Measurements from ENCODE around the gene TXNRD3.
A peak's percentile ranks its signal among the peaks of the same experiment; 100 is the strongest.
"Not testable (repeated sequence)": the region's sequence is repeated elsewhere in the genome, so short reads cannot be mapped to it uniquely, and the experiment has no call there.

The TXNRD3 gene

GRCh38 chr3:126634803-126635202 is 20.1 kb downstream of the TXNRD3 start:
- Mint-ChIP-seq H3K4me3 (no peak overlapping the region), H3K9me3 (ENCODE audit: low read depth) (no peaks in the 10 kb centered on the region), H3K4me1 (ENCODE audit: low read depth) (no peaks in the 10 kb centered on the region), H3K36me3 (peaks cover 7% of the 10 kb centered on the region), H3K27me3 (no peaks in the 10 kb centered on the region), H3K27ac (no peak overlapping the region)

- Mint-ChIP-seq H3K27ac (no peak overlapping the region), H3K4me1 (ENCODE audit: low read depth) (no peaks in the 10 kb centered on the region), H3K4me3 (no peak overlapping the region), H3K27me3 (no peaks in the 10 kb centered on the region), H3K36me3 (peaks cover 8% of the 10 kb centered on the region), H3K9me3 (ENCODE audit: low read depth) (no peaks in the 10 kb centered on the region)
Observed at GRCh38 chr3:126630020-126630419, 24.9 kb downstream of the TXNRD3 start.

GRCh38 chr3:126625735-126626134 is 29.2 kb downstream of the TXNRD3 start:
- not testable (repeated sequence) for H3K9me3 Mint-ChIP-seq (ENCODE audit: low read depth); H3K27ac Mint-ChIP-seq; H3K36me3 Mint-ChIP-seq; H3K27me3 Mint-ChIP-seq; H3K4me1 Mint-ChIP-seq (ENCODE audit: low read depth); H3K4me3 Mint-ChIP-seq

GRCh38 chr3:126622694-126623093 is 32.2 kb downstream of the TXNRD3 start:
- H3K4me1 Mint-ChIP-seq (ENCODE audit: low read depth) = no peaks in the 10 kb centered on the region
- no peak overlapping the region for H3K4me3 Mint-ChIP-seq
- no peaks in the 10 kb centered on the region for H3K9me3 Mint-ChIP-seq (ENCODE audit: low read depth)
- peaks cover 17% of the 10 kb centered on the region for H3K36me3 Mint-ChIP-seq
- H3K27me3 Mint-ChIP-seq = no peaks in the 10 kb centered on the region
- H3K27ac Mint-ChIP-seq = no peak overlapping the region

GRCh38 chr3:126621627-126622345 is 33.1 kb downstream of the TXNRD3 start:
- Mint-ChIP-seq H3K27me3 (no peaks in the 10 kb centered on the region), H3K36me3 (peaks cover 18% of the 10 kb centered on the region), H3K27ac (no peak overlapping the region), H3K4me1 (ENCODE audit: low read depth) (no peaks in the 10 kb centered on the region), H3K4me3 (no peak overlapping the region), H3K9me3 (ENCODE audit: low read depth) (no peaks in the 10 kb centered on the region)

GRCh38 chr3:126621171-126621570 is 33.8 kb downstream of the TXNRD3 start:
- Mint-ChIP-seq H3K4me1 (ENCODE audit: low read depth) (no peaks in the 10 kb centered on the region), H3K27ac (no peak overlapping the region), H3K4me3 (no peak overlapping the region), H3K9me3 (ENCODE audit: low read depth) (no peaks in the 10 kb centered on the region), H3K36me3 (peaks cover 19% of the 10 kb centered on the region), H3K27me3 (no peaks in the 10 kb centered on the region)

GRCh38 chr3:126620738-126621137 is 34.2 kb downstream of the TXNRD3 start:
- Mint-ChIP-seq H3K27me3 (no peaks in the 10 kb centered on the region), H3K27ac (no peak overlapping the region), H3K4me1 (ENCODE audit: low read depth) (no peaks in the 10 kb centered on the region), H3K9me3 (ENCODE audit: low read depth) (no peaks in the 10 kb centered on the region), H3K36me3 (peaks cover 19% of the 10 kb centered on the region), H3K4me3 (no peak overlapping the region)

- Mint-ChIP-seq H3K9me3 (ENCODE audit: low read depth) (no peaks in the 10 kb centered on the region), H3K4me3 (no peak overlapping the region), H3K27me3 (no peaks in the 10 kb centered on the region), H3K36me3 (peaks cover 16% of the 10 kb centered on the region), H3K27ac (peak overlapping the region; percentile 16), H3K4me1 (ENCODE audit: low read depth) (peaks cover under 1% of the 10 kb centered on the region)
Observed at GRCh38 chr3:126618760-126619159, 36.2 kb downstream of the TXNRD3 start.

- H3K4me1 Mint-ChIP-seq (ENCODE audit: low read depth) = peaks cover 8% of the 10 kb centered on the region
- H3K36me3 Mint-ChIP-seq = peaks cover 16% of the 10 kb centered on the region
- H3K4me3 Mint-ChIP-seq = no peak overlapping the region
- no peaks in the 10 kb centered on the region for H3K9me3 Mint-ChIP-seq (ENCODE audit: low read depth)
- no peak overlapping the region for H3K27ac Mint-ChIP-seq
- H3K27me3 Mint-ChIP-seq = no peaks in the 10 kb centered on the region
Observed at GRCh38 chr3:126618021-126618420, 36.9 kb downstream of the TXNRD3 start.

GRCh38 chr3:126617571-126617970 is 37.4 kb downstream of the TXNRD3 start:
- H3K4me3 Mint-ChIP-seq = no peak overlapping the region
- H3K27me3 Mint-ChIP-seq = no peaks in the 10 kb centered on the region
- H3K9me3 Mint-ChIP-seq (ENCODE audit: low read depth) = no peaks in the 10 kb centered on the region
- H3K36me3 Mint-ChIP-seq = peaks cover 16% of the 10 kb centered on the region
- H3K4me1 Mint-ChIP-seq (ENCODE audit: low read depth) = peaks cover 12% of the 10 kb centered on the region
- no peak overlapping the region for H3K27ac Mint-ChIP-seq

GRCh38 chr3:126616931-126617330 is 38.0 kb downstream of the TXNRD3 start:
- Mint-ChIP-seq H3K27me3 (no peaks in the 10 kb centered on the region), H3K4me1 (ENCODE audit: low read depth) (peaks cover 17% of the 10 kb centered on the region), H3K27ac (no peak overlapping the region), H3K4me3 (no peak overlapping the region), H3K9me3 (ENCODE audit: low read depth) (no peaks in the 10 kb centered on the region), H3K36me3 (peaks cover 16% of the 10 kb centered on the region)

GRCh38 chr3:126613479-126614188 is 41.3 kb downstream of the TXNRD3 start:
- Mint-ChIP-seq H3K4me3 (no peak overlapping the region), H3K36me3 (peaks cover 13% of the 10 kb centered on the region), H3K27me3 (no peaks in the 10 kb centered on the region), H3K27ac (no peak overlapping the region), H3K4me1 (ENCODE audit: low read depth) (peaks cover 17% of the 10 kb centered on the region), H3K9me3 (ENCODE audit: low read depth) (no peaks in the 10 kb centered on the region)

GRCh38 chr3:126612479-126613205 is 42.3 kb downstream of the TXNRD3 start:
- H3K9me3 Mint-ChIP-seq (ENCODE audit: low read depth) = no peaks in the 10 kb centered on the region

GRCh38 chr3:126609909-126610308 is 45.0 kb downstream of the TXNRD3 start:
- Mint-ChIP-seq H3K9me3 (ENCODE audit: low read depth) (no peaks in the 10 kb centered on the region), H3K4me3 (no peak overlapping the region), H3K27ac (no peak overlapping the region), H3K27me3 (no peaks in the 10 kb centered on the region), H3K36me3 (peaks cover 17% of the 10 kb centered on the region), H3K4me1 (ENCODE audit: low read depth) (peaks cover 17% of the 10 kb centered on the region)

More at GRCh38 chr3:126612479-126613205, 42.3 kb downstream of the TXNRD3 start:
- Mint-ChIP-seq H3K27ac (no peak overlapping the region), H3K4me3 (no peak overlapping the region), H3K36me3 (peaks cover 11% of the 10 kb centered on the region), H3K27me3 (no peaks in the 10 kb centered on the region), H3K4me1 (ENCODE audit: low read depth) (peaks cover 17% of the 10 kb centered on the region)

- Mint-ChIP-seq H3K27ac (no peak overlapping the region), H3K36me3 (peaks cover 30% of the 10 kb centered on the region)
Observed at GRCh38 chr3:126607214-126607908, 47.6 kb downstream of the TXNRD3 start.

More at GRCh38 chr3:126607214-126607908, 47.6 kb downstream of the TXNRD3 start:
- no peak overlapping the region for H3K4me3 Mint-ChIP-seq
- peaks cover 3% of the 10 kb centered on the region for H3K4me1 Mint-ChIP-seq (ENCODE audit: low read depth)
- no peaks in the 10 kb centered on the region for H3K9me3 Mint-ChIP-seq (ENCODE audit: low read depth)
- H3K27me3 Mint-ChIP-seq = no peaks in the 10 kb centered on the region
